Kidney (tissue), 14 donors: ENCODE results near the gene TAF4B. TPM values are rescaled to one million over a fixed set of nuclear protein-coding genes. Genes with fewer than 3 reads are reported as not detected.

Source experiments
- DNase-seq, 5 donors: peaks; one replicate each; pipeline ENCODE4 v3.0.0-alpha.2; 2013 to 2020
- FAIRE-seq: peaks from 2 replicates; lab custom pipeline; 2012; peaks lifted over from hg19 to GRCh38; lab: Jason Lieb, UNC
- H3K27ac ChIP-seq, 2 donors: one replicate each; pipeline ENCODE4 v1.7.0; 2013; ENCODE audit warnings: low read depth in 2 of 2, low read length in 2 of 2, inconsistent platforms in 1 of 2
- H3K27me3 ChIP-seq: one replicate; pipeline ENCODE4 v1.7.1; 2013; ENCODE audit warnings: low read length, inconsistent platforms; ENCODE audit not compliant: control insufficient read depth, insufficient read depth
- H3K36me3 ChIP-seq, 3 donors: one replicate each; pipeline versions ENCODE4 v1.7.0 to v1.7.1; 2013; ENCODE audit warnings: low read length in 3 of 3, control low read depth in 1 of 3, inconsistent platforms in 1 of 3; ENCODE audit not compliant: insufficient read depth in 3 of 3, control insufficient read depth in 2 of 3
- H3K4me1 ChIP-seq, 3 donors: one replicate each; pipeline versions ENCODE4 v1.7.0 to v1.7.1; 2013; ENCODE audit warnings: low read length in 3 of 3, inconsistent platforms in 1 of 3, low read depth in 1 of 3; ENCODE audit not compliant: control insufficient read depth in 2 of 3, insufficient read depth in 2 of 3
- H3K4me3 ChIP-seq, 3 donors: one replicate each; pipeline versions ENCODE4 v1.7.0 to v1.8.1; 2013; ENCODE audit warnings: low read length in 3 of 3, control low read depth in 1 of 3, inconsistent platforms in 1 of 3
- H3K9ac ChIP-seq, 3 donors: one replicate each; pipeline versions ENCODE4 v1.7.0 to v1.7.1; 2013; ENCODE audit warnings: low read length in 3 of 3, control low read depth in 1 of 3, inconsistent platforms in 1 of 3
- H3K9me3 ChIP-seq, 3 donors: one replicate each; pipeline versions ENCODE4 v1.7.0 to v1.7.1; 2013; ENCODE audit warnings: low read length in 3 of 3, control low read depth in 1 of 3, inconsistent platforms in 1 of 3; ENCODE audit not compliant: control insufficient read depth in 2 of 3, insufficient read depth in 1 of 3
- CTCF ChIP-seq: IDR thresholded peaks from 3 replicates; pipeline ENCODE4 v1.5.1; 2012; ENCODE audit warnings: mild to moderate bottlenecking, moderate library complexity, borderline replicate concordance; ENCODE audit not compliant: insufficient read depth; ENCODE audit errors: extremely low read depth
- intact Hi-C: fragments of 100-400 bp; cut with DNase I; formaldehyde crosslinking; loops from one replicate; pipeline ENCODE4 v1.11.1; 2022
- polyA plus RNA-seq: library from polyadenylated mRNA; stranded (reverse); fragments of 350-450 nt; fragmentation: Illumina TruSeq; extraction: RNeasy Lipid Tissue Mini Kit (QIAGEN cat#74804); gene quantifications from one replicate; pipeline ENCODE4 v1.2.3, GENCODE V29; 2014; ENCODE audit warnings: low read depth, low replicate concordance; ENCODE audit not compliant: insufficient read depth
- total RNA-seq: library from RNA; stranded (reverse); fragmentation: NEBNext Ultra II Directional; extraction: Animal tissue kit (Norgen Biotek cat#: 25700); gene quantifications from one replicate; pipeline ENCODE4 v1.2.1, GENCODE V29; 2021
- donor health status: control.
- donor health status: control.
- donor health status: control.
- donor health status: control.
- donor health status: control.
- donor health status: DM: yes; HTN: yes; CAD: no.
- donor health status: Normal renal cell carcinoma (clear cell type).

TAF4B gene
- total and polyA plus RNA-seq, 2 donors from 2014 or later: 1.7 to 4.9 TPM

- no peaks in the 10 kb centered on the region for H3K36me3 ChIP-seq
- no peaks in the 10 kb centered on the region for H3K4me1 ChIP-seq
- no peaks in the 10 kb centered on the region for H3K27me3 ChIP-seq
- no peak overlapping the region for H3K4me3 ChIP-seq
- TF ChIP-seq CTCF: no peak
- H3K9ac ChIP-seq: no peak overlapping the region
- H3K9me3 ChIP-seq: no peaks in the 10 kb centered on the region
- DNase-seq (no peak), FAIRE-seq (no peak)
- intact Hi-C loops: no loop called here
- H3K27ac ChIP-seq: no peak overlapping the region
Observed at GRCh38 chr18:26268454-26268853, 42.2 kb downstream of the TAF4B start.

GRCh38 chr18:26271917-26272549, 45.8 kb downstream of the TAF4B start:
- FAIRE-seq (no peak), DNase-seq (no peak)
- H3K27ac ChIP-seq: no peak overlapping the region
- H3K4me3 ChIP-seq: no peak overlapping the region
- intact Hi-C loops: no loop called here
- no peaks in the 10 kb centered on the region for H3K4me1 ChIP-seq
- no peaks in the 10 kb centered on the region for H3K9me3 ChIP-seq
- H3K36me3 ChIP-seq: no peaks in the 10 kb centered on the region
- H3K27me3 ChIP-seq: no peaks in the 10 kb centered on the region
- no peak overlapping the region for H3K9ac ChIP-seq
- no peak for TF ChIP-seq CTCF

GRCh38 chr18:26277374-26277773, 51.1 kb downstream of the TAF4B start:
- Histone ChIP-seq H3K9ac (no peak overlapping the region), H3K4me3 (no peak overlapping the region), H3K36me3 (no peaks in the 10 kb centered on the region), H3K9me3 (no peaks in the 10 kb centered on the region), H3K27me3 (no peaks in the 10 kb centered on the region), H3K27ac (no peak overlapping the region), H3K4me1 (no peaks in the 10 kb centered on the region)
- DNase-seq (no peak), FAIRE-seq (no peak)
- intact Hi-C loops: no loop called here
- no peak for TF ChIP-seq CTCF

- Histone ChIP-seq H3K27ac (no peak overlapping the region), H3K9ac (no peak overlapping the region), H3K4me1 (no peaks in the 10 kb centered on the region), H3K36me3 (no peaks in the 10 kb centered on the region), H3K4me3 (no peak overlapping the region), H3K27me3 (no peaks in the 10 kb centered on the region), H3K9me3 (no peaks in the 10 kb centered on the region)
- DNase-seq (no peak), FAIRE-seq (no peak)
- TF ChIP-seq CTCF: no peak
- intact Hi-C loops: no loop called here
Observed at GRCh38 chr18:26279428-26279827, 53.2 kb downstream of the TAF4B start.
